ENCODE data around the gene ELOVL6. TPM values are rescaled to one million over a fixed set of nuclear protein-coding genes. Genes with fewer than 3 reads are reported as not detected.

The ELOVL6 gene
- polyA plus RNA-seq, 1 donor from 2014 or later = 21.3 TPM

DNA sequence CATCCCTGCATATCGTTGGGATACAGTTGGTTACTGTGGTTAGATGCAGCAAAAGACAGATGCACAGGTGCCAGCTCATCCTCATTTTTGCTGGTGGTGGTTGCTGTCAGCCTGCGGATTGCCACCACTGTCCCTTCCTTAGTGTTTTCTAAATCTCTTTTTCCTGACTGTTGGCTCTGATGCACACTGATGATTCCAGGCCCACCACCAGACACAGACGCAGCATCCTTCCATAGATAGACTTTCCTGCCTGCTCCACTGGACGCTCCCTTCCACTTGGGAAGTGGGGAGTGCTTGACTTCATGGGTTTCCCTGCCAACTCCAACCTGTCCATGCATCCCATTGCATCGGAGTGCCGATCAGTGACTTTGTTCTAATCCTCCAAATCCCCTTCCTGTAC is 184.2 kb downstream of the ELOVL6 start:
- H3K79me2 ChIP-seq (replicated peaks; ENCODE audit: insufficient read depth, low read length) = no peaks in the 10 kb centered on the region
- no peaks in the 10 kb centered on the region for H3K36me3 ChIP-seq (ENCODE audit: insufficient read depth, low read length)
- no peaks in the 10 kb centered on the region for H3K9me2 ChIP-seq (ENCODE audit: insufficient read depth, low read length)
- no peak overlapping the region for H3K4me2 ChIP-seq (ENCODE audit: low read length)
- H3F3A ChIP-seq (ENCODE audit: insufficient read depth, low read length, poor library complexity, severe bottlenecking) = no peaks in the 10 kb centered on the region
- H3K27me3 ChIP-seq (ENCODE audit: insufficient read depth, low read depth, low read length) = no peaks in the 10 kb centered on the region
- no peak overlapping the region for H3K9ac ChIP-seq (ENCODE audit: low read length)
- no peaks in the 10 kb centered on the region for H3K9me3 ChIP-seq (ENCODE audit: low read length)
- H3K4me3 ChIP-seq (ENCODE audit: low read length) = no peak overlapping the region
- H3K27ac ChIP-seq (ENCODE audit: low read length) = no peak overlapping the region
- TF ChIP-seq EP300 (conservative IDR thresholded peaks at IDR 0.05; ENCODE audit: poor library complexity, severe bottlenecking) (no peak), TAF1 (IDR thresholded peaks at IDR 0.05; ENCODE audit: low read depth) (no peak), MXI1 (conservative IDR thresholded peaks at IDR 0.05; ENCODE audit: poor library complexity, severe bottlenecking) (no peak), EZH2 (IDR thresholded peaks at IDR 0.05; ENCODE audit: borderline replicate concordance, insufficient read depth, low read length, poor library complexity, severe bottlenecking) (no peak)
- TF ChIP-seq, protein P1, sequence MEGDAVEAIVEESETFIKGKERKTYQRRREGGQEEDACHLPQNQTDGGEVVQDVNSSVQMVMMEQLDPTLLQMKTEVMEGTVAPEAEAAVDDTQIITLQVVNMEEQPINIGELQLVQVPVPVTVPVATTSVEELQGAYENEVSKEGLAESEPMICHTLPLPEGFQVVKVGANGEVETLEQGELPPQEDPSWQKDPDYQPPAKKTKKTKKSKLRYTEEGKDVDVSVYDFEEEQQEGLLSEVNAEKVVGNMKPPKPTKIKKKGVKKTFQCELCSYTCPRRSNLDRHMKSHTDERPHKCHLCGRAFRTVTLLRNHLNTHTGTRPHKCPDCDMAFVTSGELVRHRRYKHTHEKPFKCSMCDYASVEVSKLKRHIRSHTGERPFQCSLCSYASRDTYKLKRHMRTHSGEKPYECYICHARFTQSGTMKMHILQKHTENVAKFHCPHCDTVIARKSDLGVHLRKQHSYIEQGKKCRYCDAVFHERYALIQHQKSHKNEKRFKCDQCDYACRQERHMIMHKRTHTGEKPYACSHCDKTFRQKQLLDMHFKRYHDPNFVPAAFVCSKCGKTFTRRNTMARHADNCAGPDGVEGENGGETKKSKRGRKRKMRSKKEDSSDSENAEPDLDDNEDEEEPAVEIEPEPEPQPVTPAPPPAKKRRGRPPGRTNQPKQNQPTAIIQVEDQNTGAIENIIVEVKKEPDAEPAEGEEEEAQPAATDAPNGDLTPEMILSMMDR (IDR thresholded peaks at IDR 0.05; ENCODE audit: poor library complexity, severe bottlenecking) = no peak
- TF ChIP-seq, protein P2, sequence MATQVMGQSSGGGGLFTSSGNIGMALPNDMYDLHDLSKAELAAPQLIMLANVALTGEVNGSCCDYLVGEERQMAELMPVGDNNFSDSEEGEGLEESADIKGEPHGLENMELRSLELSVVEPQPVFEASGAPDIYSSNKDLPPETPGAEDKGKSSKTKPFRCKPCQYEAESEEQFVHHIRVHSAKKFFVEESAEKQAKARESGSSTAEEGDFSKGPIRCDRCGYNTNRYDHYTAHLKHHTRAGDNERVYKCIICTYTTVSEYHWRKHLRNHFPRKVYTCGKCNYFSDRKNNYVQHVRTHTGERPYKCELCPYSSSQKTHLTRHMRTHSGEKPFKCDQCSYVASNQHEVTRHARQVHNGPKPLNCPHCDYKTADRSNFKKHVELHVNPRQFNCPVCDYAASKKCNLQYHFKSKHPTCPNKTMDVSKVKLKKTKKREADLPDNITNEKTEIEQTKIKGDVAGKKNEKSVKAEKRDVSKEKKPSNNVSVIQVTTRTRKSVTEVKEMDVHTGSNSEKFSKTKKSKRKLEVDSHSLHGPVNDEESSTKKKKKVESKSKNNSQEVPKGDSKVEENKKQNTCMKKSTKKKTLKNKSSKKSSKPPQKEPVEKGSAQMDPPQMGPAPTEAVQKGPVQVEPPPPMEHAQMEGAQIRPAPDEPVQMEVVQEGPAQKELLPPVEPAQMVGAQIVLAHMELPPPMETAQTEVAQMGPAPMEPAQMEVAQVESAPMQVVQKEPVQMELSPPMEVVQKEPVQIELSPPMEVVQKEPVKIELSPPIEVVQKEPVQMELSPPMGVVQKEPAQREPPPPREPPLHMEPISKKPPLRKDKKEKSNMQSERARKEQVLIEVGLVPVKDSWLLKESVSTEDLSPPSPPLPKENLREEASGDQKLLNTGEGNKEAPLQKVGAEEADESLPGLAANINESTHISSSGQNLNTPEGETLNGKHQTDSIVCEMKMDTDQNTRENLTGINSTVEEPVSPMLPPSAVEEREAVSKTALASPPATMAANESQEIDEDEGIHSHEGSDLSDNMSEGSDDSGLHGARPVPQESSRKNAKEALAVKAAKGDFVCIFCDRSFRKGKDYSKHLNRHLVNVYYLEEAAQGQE (IDR thresholded peaks at IDR 0.05; ENCODE audit: borderline replicate concordance) = no peak
- H4K20me1 ChIP-seq (ENCODE audit: insufficient read depth) = no peaks in the 10 kb centered on the region
- no peak overlapping the region for H2AFZ ChIP-seq (ENCODE audit: low read depth, low read length)

DNA sequence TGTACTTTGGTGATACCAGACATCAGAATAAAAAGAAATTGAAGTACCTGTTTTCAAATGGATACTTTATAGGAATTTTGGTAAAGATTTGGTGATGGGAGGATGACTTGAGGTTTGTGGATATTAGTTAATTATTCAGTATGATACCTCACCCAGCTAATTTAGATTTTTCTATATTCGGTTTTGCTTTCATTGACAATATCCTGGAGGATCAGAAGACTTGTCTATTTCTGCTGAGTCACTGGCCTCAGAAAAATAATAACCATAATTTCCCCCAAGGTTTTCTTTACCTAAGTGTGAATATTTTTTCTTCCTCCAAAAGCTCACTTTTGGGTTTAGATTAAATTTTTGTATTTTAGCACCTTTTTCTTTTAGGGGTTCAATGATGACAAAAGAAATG is 185.5 kb downstream of the ELOVL6 start:
- no peaks in the 10 kb centered on the region for H3K79me2 ChIP-seq (replicated peaks; ENCODE audit: insufficient read depth, low read length)
- no peak overlapping the region for H3K4me2 ChIP-seq (ENCODE audit: low read length)
- H3K9me2 ChIP-seq (ENCODE audit: insufficient read depth, low read length) = no peaks in the 10 kb centered on the region
- no peaks in the 10 kb centered on the region for H3F3A ChIP-seq (ENCODE audit: insufficient read depth, low read length, poor library complexity, severe bottlenecking)
- H3K4me3 ChIP-seq (ENCODE audit: low read length) = no peak overlapping the region
- no peaks in the 10 kb centered on the region for H3K27me3 ChIP-seq (ENCODE audit: insufficient read depth, low read depth, low read length)
- no peaks in the 10 kb centered on the region for H4K20me1 ChIP-seq (ENCODE audit: insufficient read depth)
- TF ChIP-seq TAF1 (IDR thresholded peaks at IDR 0.05; ENCODE audit: low read depth) (no peak), EP300 (conservative IDR thresholded peaks at IDR 0.05; ENCODE audit: poor library complexity, severe bottlenecking) (no peak)
- H3K27ac ChIP-seq (ENCODE audit: low read length) = no peak overlapping the region
- no peak overlapping the region for H2AFZ ChIP-seq (ENCODE audit: low read depth, low read length)
- H3K9ac ChIP-seq (ENCODE audit: low read length) = no peak overlapping the region
- no peaks in the 10 kb centered on the region for H3K36me3 ChIP-seq (ENCODE audit: insufficient read depth, low read length)
- H3K9me3 ChIP-seq (ENCODE audit: low read length) = no peaks in the 10 kb centered on the region

DNA sequence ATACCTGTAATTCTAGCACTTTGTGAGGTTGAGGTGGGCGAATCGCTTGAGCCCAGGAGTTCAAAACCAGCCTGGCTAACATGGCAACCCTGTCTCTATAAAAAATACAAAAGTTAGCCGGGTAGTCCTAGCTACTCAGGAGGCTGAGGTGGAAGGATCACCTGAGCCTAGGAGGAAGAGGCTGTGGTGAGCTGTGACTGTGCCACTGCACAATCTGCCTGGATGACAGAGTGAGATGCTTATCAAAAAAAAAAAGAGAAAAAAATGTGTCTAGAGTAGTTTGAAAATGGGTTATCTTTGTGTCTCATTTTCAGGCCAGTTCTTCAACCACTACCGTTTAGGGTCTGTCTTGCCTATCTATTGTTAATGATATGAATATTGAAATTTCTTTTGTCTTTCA is 187.6 kb downstream of the ELOVL6 start:
- Histone ChIP-seq H3K4me3 (ENCODE audit: low read length) (no peak overlapping the region), H3K27ac (ENCODE audit: low read length) (no peak overlapping the region), H3F3A (ENCODE audit: insufficient read depth, low read length, poor library complexity, severe bottlenecking) (no peaks in the 10 kb centered on the region), H3K36me3 (ENCODE audit: insufficient read depth, low read length) (no peaks in the 10 kb centered on the region), H3K27me3 (ENCODE audit: insufficient read depth, low read depth, low read length) (no peaks in the 10 kb centered on the region), H3K79me2 (replicated peaks; ENCODE audit: insufficient read depth, low read length) (no peaks in the 10 kb centered on the region), H4K20me1 (ENCODE audit: insufficient read depth) (no peaks in the 10 kb centered on the region), H2AFZ (ENCODE audit: low read depth, low read length) (no peak overlapping the region), H3K9me2 (ENCODE audit: insufficient read depth, low read length) (no peaks in the 10 kb centered on the region), H3K9ac (ENCODE audit: low read length) (no peak overlapping the region), H3K4me2 (ENCODE audit: low read length) (no peak overlapping the region), H3K9me3 (ENCODE audit: low read length) (no peaks in the 10 kb centered on the region)
- no peak for TF ChIP-seq SMC3 (conservative IDR thresholded peaks at IDR 0.05; ENCODE audit: poor library complexity)
- no peak for TF ChIP-seq TAF1 (IDR thresholded peaks at IDR 0.05; ENCODE audit: low read depth)
- TF ChIP-seq, protein P2 (IDR thresholded peaks at IDR 0.05; ENCODE audit: borderline replicate concordance) = no peak
- TF ChIP-seq EZH2 (IDR thresholded peaks at IDR 0.05; ENCODE audit: borderline replicate concordance, insufficient read depth, low read length, poor library complexity, severe bottlenecking) = no peak
- no peak for TF ChIP-seq RAD21 (conservative IDR thresholded peaks at IDR 0.05)
- no peak for TF ChIP-seq EP300 (conservative IDR thresholded peaks at IDR 0.05; ENCODE audit: poor library complexity, severe bottlenecking)
- TF ChIP-seq, protein P1 (IDR thresholded peaks at IDR 0.05; ENCODE audit: poor library complexity, severe bottlenecking) = no peak
- TF ChIP-seq MXI1 (conservative IDR thresholded peaks at IDR 0.05; ENCODE audit: poor library complexity, severe bottlenecking) = no peak
- TF ChIP-seq POLR2AphosphoS5 (IDR thresholded peaks at IDR 0.05) = no peak
